Glomerular endothelial cell (primary cell): ENCODE measurements around the gene REEP6. TPM values are rescaled to one million over a fixed set of nuclear protein-coding genes. Genes with fewer than 3 reads are reported as not detected.

ENCODE experiments used
- DNase-seq: peaks from one replicate; pipeline ENCODE4 v3.0.0-alpha.2; 2011; ENCODE audit warnings: low read depth, low spot score; ENCODE audit errors: extremely low read depth
- total RNA-seq: library from RNA; depleted of rRNA; stranded (reverse); fragments of >200 nt; gene quantifications from 2 replicates; pipeline ENCODE4 v1.2.3, GENCODE V29; 2015

REEP6 gene
- total RNA-seq, 1 donor from 2014 or later: 4.3 TPM

DNA sequence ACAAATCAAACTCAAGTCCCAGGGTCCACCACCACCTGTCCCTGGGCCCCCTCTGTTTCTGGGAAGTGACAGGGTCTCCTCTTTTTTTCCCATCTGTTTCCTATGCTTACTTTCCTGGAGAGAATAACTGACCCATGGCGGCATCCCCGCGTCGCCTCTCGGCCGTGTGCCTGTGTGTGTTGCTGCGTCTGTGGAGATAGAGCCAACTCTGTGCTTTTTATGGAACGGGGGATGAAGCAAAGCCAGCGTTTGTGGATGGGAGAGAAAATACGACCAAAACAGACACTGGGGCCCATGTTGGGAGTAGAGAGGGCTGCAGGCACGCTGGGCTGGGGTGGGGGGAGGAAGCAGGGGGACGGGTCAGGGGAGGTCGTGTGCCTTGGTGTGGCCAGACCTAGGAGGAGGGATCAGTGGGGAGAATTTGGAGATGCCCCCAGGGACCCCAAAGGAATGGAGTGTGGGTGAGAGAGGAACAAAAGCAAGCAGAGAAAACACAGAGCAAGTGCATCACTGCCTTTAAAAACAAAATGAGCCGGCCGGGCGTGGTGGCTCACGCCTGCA is 49.5 kb downstream of the REEP6 start:
- DNase-seq: no peak

Other genes starting within 250 kb of the REEP6 start
- 79.0 and 95.6 TPM in 2 replicates for gene ATP5F1D, start 249.4 kb upstream of the REEP6 start, total RNA-seq
- 43.0 and 78.7 TPM in 2 replicates for gene MIDN, start 242.6 kb upstream of the REEP6 start, total RNA-seq
- gene CIRBP, start 221.8 kb upstream of the REEP6 start, total RNA-seq: 182 and 231 TPM in 2 replicates
- gene FAM174C, start 215.7 kb upstream of the REEP6 start, total RNA-seq: 66.3 and 96.6 TPM in 2 replicates
- 2.6 and 4.8 TPM in 2 replicates for gene EFNA2, start 205.3 kb upstream of the REEP6 start, total RNA-seq
- gene NDUFS7, start 107.3 kb upstream of the REEP6 start, total RNA-seq: 159 and 165 TPM in 2 replicates
- gene GAMT, start 89.6 kb upstream of the REEP6 start, total RNA-seq: 32.1 and 63.5 TPM in 2 replicates
- 61.5 and 74.9 TPM in 2 replicates for gene DAZAP1, start 83.6 kb upstream of the REEP6 start, total RNA-seq
- gene RPS15, start 52.8 kb upstream of the REEP6 start, total RNA-seq: 2,523 and 3,135 TPM in 2 replicates
- gene APC2, start 41.1 kb upstream of the REEP6 start, total RNA-seq: 0.05 and 0.47 TPM in 2 replicates
- 36.0 and 41.9 TPM in 2 replicates for gene C19orf25, start 12.0 kb upstream of the REEP6 start, total RNA-seq
- gene PCSK4, start 831 bp upstream of the REEP6 start, total RNA-seq: 3.7 and 5.0 TPM in 2 replicates
- gene ADAMTSL5, start 21.8 kb downstream of the REEP6 start, total RNA-seq: 0.73 and 0.82 TPM in 2 replicates
- not detected in 2 replicates for gene PLK5, start 32.9 kb downstream of the REEP6 start, total RNA-seq
- 88.8 and 130 TPM in 2 replicates for gene MEX3D, start 77.1 kb downstream of the REEP6 start, total RNA-seq
- gene MBD3, start 101.7 kb downstream of the REEP6 start, total RNA-seq: 110 and 129 TPM in 2 replicates
- 63.1 and 97.0 TPM in 2 replicates for gene UQCR11, start 114.3 kb downstream of the REEP6 start, total RNA-seq
- 206 and 251 TPM in 2 replicates for gene TCF3, start 161.4 kb downstream of the REEP6 start, total RNA-seq